HS-27A (cell line): ENCODE measurements around the gene CWF19L1.

Experiments
- DNase-seq: peaks from one replicate; pipeline ENCODE4 v3.0.0-alpha.2; 2012; ENCODE audit warnings: low read depth, missing footprints

The CWF19L1 gene

DNA sequence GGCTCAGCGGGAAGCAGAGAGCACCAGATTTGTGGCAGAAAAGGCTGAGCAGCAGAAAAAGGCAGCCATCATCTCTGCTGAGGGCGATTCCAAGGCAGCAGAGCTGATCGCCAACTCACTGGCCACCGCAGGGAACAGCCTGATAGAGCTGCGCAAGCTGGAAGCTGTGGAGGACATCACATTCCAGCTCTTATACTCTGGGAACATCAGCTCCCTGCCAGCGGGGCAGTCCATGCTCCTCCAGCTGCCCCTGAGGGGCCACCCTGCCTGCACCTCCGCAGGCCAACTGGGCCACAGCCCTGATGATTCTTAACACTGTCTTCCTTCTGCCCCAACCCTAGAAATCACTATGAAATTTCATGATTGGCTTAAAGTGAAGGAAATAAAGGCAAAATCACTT, 18.6 kb downstream of the CWF19L1 start:
- no peak for DNase-seq

DNA sequence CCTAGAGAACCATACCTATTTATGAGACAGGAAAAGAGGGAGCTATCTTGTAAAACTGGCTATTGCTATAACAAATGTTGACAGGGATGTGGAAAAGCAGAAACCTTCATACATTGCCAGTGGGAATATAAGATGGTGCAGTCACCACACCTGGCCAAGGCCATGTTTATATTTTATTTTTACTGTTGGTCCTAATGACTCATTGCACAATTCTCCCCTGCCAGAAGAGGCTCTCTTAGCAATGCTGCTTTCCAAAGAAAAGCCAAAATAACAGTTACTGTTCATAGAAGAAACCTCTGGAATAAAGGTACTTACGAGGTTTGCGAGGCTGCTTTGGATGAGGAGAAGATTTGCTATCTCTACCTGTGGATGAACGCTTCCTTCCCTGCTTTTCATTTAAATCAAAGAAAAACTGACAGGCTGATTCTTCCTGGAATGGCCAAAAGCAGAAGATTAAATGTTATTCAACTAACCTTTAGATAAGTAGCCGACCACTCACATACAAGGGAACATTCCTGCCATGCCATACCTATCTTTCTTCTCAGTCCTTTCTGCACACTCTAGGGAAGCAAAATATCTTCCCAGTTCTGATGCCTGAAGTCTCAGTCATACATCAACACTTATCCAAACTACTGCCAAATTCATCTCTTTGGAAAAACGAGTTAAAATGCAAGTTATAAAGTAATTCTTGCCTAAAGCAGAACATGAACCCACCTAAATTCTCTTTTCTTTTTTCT, 21.8 kb downstream of the CWF19L1 start:
- no peak for DNase-seq

DNA sequence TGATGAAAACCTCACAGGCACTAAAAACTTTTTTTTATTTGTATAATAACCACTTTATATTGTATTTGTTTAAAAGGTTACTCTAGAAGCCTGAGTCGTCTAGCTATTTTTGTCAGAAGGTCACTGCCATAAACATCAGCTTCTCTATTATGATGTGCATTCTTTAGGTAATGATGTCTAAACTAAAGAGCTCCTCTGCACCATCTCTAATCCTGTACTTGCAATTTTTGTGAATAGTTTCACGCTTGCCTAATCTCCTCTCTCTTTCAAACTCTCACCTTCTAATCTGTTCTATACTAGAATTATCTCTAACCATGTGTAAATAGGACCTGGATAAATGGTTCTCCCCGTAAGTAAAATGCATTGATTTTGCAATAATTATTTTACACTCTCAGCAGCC, 27.6 kb downstream of the CWF19L1 start:
- DNase-seq = no peak

DNA sequence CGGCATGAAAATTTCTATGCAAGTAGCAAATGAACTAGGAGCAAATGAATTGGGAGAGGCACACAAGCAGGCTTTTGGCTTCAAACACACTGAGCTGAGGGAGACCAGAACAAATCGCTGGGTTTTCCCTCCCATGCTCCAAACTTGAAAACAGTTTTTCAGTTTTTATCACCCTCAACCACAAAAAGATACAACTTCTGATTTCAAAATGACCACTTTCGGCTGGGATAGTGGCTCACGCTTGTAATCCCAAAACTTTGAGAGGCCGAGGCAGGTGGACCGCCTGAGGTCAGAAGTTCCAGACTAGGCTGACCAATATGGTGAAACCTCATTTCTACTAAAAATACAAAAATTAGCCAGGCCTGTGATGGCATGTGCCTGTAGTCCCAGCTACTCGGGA, 29.0 kb downstream of the CWF19L1 start:
- no peak for DNase-seq

DNA sequence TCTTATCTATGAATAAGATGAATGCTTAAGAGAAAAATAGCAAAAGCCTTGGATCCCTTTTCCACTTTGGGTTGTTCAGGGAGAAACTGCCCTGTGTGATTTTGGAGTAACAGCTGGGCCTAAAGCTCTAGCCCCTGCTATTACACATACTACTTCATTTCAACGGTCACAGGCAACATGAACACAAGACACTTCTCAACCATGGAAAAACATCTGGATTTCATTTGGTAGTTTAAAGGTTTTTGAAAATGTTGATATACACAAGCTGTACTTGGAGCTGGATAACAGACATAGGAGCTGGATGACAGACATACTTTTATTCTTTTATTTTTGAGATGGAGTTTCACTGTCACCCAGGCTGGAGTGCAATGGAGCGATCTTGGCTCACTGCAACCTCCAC, 35.3 kb downstream of the CWF19L1 start:
- no peak for DNase-seq

DNA sequence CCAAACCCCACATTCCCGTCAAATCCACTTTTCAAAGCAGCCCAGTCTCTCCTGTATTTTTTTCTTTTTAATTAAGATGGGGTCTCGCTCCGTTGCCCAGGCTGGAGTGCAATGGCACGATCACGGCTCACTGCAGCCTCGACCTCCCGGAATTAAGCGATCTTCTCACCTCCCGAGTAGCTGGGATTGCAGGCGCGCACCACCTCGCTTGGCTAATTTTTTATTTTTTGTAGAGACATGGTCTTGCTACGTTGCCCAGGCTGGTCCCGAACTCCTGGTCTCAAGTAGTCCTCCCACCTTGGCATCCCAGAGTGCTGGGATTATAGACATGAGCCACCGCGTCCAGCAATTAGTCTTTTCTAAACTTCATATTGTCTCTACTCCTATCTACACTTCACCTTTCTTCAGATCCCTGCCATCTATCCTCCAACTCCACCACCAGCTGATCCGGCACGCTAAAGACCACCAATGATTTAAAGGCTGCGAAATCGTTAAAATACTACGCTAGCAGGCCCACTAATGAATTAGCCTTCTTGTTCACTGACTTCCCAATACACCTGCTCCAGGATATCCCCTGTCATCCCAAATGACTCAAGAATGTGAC, 37.5 kb downstream of the CWF19L1 start:
- no peak for DNase-seq

DNA sequence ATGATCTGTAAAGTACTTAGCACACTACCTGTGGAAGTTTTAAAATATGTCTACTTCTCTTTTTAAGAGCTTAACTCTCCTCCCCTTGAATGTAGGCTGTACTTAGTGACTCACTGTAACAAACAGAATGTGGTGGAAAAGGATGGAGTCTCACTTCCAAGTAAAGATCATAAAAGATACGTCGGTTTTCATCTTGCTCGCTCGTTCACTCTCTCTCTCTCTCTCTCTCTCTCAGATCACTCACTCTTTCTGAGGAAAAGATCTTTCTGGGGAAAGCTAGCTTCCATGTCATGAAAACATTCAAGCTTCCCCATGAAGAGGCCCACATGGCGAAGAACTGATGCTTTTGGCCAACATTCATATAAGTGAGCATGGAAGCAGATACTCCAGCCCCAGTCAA, 43.6 kb downstream of the CWF19L1 start:
- no peak for DNase-seq

DNA sequence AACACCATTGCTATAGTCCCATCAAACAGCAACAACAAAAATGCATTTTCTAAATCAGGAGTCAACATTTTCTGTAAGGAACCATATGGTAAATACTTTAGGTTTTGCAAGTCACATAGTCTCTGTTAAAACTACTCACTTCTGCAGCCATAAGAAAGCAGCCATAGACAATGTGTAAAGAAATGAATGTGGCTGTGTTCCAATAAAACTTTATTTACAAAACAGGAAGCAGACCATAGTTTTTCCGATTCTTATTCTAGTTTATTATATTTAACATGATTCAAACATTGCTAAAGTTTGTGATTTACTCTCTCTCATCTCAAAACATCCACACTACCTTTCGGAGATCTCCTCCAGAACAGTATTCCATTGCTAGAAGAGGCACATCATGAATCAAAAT, 44.9 kb downstream of the CWF19L1 start:
- DNase-seq = no peak

DNA sequence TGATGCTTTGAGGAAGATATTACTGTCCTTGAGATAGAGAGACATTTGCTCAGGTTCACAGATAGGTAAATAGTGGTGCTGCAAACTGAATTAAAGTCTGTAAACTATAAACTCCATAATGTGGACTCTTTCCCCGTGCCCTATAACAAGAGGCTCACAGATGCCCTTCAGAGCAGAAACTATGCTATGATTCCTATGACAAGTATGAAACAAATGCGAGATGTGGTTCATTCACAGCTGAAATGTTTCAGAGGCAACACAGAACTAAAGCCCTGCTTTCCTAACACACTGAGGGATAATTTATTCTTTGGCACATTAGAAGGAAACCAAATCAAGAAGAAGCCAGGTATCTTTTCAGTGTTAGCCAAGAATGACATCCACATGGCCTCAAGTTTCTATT, 51.4 kb downstream of the CWF19L1 start:
- no peak for DNase-seq

DNA sequence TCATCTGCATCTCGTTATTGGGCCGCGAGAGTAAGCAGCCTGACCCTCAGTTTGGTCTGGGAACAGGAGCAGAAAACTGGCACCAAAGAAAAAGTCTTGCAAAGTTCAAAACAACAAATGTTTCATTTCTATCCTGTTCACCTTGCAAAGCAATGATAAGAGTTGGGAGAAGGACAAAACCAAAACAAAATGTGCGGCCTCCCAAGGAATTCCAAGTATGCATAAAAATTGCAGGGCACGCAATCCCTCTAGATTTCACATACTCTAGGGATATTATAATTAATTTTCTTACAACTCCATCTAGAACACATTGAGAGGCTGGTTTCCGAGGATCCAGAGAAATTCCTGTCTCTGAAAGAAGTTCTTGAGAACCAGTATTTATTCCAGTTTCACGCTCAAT, 58.1 kb downstream of the CWF19L1 start:
- no peak for DNase-seq

DNA sequence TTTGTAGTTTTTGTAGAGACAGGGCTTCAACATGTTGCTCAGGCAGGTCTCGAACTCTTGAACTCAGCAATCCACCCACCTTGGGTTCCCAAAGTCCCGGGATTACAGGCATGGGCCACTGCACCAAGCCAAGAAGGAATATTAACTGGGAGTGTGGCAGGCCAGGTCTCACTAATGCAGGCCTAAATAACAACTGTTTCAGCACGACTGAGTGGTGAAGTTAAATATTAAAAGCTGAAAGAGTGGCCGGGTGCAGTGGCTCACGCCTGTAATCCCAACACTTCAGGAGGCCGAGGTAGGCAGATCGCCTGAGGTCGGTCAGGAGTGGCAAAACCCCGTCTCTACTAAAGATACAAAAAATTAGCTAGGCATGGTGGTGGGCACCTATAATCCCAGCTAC, 59.2 kb downstream of the CWF19L1 start:
- no peak for DNase-seq

DNA sequence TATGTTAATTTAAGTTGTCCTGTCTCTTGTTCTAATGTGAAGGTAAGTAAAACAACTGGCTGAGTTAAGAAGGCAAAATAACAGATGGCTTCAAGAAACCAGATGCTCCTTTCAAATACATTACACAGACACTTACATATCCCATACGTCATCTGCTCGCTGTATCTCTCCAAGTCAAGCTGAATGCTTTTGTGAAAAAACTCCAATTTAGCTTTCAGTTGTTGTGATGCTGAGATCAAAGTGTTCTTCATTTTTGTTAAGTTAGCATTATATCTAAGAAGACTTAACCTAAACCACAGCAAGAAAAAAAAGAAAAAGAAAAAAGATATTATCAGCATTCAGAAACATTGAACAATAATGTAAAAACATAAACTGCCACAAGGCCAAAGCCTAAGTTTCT, 63.1 kb downstream of the CWF19L1 start:
- no peak for DNase-seq

DNA sequence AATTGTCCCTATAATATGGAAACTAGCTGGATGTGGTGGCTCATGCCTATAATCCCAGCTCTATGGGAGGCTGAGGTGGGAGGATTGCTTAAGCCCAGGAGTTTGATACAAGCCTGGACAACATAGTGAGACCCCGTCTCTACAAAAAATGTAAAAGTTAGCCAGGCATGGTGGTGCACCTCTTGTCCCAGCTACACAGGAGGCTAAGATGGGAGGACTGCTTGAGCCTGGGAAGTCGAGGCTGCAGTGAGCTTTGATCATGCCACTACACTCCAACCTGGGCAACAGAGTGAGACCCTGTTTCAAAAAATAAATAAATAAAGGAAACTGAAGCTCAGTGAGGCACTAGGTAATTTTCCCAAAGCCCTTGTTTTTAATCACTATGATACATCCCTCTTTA, 65.9 kb downstream of the CWF19L1 start:
- DNase-seq = no peak

DNA sequence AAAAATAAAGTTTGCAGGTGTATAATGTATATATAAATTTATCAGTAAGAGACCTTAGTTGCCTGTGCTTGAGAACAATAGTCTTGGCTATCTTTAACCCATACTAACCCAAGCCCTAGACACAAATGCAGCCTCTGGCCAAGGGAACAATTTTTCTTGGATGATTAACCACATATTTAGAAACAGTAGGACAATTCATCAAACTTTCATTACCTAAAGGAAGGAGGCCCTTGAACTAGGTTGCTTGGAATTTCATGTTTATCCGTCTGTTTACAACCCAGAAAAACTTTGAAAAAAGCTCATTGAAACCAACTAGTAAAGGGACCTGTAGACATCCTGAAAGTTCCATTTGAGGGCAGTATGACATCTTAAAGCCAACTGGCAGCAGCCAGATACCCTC, 72.7 kb downstream of the CWF19L1 start:
- no peak for DNase-seq

DNA sequence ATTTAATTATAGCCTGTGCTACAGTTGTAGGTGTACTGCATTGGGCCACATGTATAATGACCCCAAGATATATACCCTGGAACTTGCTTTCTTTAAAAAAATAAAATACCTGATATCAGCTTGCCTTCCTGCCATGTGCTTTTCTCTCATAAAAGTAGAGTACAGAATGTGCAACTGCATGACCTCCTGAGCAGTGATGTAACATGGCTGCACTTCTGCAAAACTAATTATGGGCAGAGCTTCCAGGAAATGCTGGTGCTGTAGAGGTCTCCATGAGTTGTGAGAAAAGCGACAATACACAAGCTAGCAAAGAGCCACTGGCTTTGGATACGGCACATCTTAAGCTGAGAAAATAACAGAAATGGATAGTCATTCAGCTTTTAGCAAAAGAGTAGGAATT, 75.1 kb downstream of the CWF19L1 start:
- DNase-seq = no peak

DNA sequence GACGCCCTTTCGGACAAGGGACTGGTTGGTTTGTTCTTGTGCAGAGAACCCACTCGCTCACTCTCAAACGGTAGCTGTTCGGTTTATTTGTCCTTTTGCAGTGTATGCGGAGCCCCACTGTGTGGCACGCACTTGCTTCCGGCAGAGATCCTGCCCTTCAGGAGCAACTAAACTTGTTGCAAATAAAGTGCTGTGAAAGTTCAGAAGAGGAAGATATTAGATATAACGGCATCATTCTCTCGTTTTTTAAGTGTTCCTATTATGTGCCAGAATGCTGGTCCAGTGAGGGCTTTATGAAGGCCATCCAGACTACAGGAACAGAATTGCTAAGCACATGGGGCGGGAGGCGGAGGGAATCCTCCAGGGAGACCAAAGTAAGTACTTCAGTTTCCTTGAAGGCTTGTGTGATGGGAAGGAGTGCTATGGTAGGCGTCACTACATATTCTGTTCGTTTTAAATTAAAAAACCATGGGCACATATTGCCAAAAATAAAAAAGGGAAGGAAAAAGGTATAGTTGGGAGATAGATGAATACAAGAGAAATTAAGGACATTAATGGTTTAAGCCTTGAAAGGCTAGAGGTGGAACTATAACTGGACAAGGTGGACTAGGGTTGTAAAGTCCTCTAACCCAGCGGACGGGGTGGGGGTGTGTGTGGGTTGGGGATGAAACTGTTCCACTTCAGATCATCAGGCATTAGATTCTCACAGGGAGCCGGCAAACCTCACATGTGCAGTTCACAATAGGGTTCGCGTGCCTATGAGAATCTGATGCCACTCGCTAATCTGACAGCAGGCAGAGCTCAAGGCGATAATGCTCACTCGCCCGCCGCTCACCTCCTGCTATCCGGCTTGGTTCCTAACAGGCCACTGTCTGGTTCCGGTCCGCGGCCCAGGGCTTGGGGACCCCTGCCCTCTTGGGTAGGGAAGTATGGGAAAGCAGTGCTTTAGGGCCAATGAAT, 80.9 kb downstream of the CWF19L1 start:
- DNase-seq = peak; percentile 41

DNA sequence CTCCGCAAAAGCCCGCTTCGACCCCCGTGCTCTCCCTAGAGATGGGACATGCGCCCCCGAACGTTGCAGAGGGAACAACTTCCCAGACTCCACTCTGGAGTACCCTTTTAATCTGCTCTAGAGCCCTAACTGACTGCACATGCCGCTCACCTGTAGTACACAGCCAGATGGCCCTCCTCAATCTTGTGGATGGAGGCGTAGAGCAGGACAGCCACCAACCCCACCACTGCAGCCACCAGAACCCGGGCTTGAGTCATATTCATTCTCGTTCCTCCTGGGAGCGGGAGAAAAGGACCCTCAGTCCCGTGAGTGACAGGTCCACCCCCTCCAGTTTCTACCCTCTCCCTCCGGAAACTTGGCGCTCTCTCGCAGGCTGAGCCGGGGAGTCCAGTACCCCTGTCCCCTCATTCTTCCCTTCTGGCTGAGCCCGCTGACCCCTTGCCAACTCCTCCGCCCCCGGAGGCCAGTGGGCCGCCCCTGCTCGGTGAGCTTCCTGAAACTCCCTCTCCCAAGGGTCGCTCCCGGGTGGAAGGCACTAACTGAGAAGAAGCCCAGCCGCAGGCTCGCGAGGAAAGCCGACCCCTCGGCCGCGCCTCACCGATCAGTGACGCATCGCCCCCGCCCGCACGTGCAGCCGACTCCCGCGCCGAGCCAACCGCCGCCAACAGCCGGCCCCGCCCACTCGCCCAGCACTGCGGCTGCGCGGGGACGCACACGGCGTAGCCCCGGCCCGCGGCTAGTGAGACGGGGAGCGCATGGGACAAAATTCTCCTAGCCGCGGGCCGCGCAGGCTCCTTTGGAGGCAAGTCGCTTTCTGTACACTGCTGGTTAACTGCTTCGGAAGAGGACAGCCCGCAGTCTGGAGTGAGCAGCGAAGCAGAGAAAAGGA, 81.8 kb downstream of the CWF19L1 start, which contains the start of gene ERLIN1:
Gene ERLIN1 (minus strand): TSS at position 666 of the 889 bp plus-strand sequence. CDS start 403 bp downstream, at position 263.
- DNase-seq = peak; percentile 31

DNA sequence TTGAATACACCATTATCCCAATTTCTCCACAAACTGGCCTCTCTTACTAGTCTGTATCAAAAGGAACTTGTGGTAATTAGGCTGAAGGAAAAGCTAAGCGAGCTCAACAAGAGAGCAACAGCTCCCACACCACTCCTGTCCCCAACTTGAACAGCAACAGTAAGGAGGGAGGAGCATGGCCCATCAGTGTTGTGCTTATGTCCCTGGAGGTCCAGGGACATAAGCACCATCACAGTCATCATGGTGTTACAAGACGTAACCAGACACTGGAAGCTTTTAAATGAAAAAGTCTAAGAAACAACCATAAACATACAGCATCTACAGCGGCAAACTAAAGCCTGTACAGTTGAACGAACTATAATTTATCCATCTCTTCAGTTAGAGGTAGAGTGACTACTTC, 82.6 kb downstream of the CWF19L1 start:
- no peak for DNase-seq

DNA sequence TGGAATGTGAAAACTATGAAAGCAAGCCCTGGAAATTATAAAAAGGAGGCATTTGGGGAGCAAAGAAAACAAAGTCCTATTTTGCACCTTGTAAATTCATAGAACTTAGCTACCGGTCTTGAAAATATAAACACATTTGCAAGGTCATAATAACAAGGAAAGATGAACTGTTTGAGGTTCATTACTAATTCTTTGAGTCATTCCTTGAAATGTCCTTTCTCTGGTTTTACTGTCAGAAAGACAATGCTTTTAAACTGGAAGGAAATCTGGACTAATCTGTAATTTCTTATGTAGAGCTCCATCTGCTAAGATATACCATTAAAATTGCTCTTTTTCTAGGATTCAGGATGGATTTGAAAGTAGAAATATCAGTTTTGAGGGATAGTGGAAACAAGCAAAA, 83.0 kb downstream of the CWF19L1 start:
- DNase-seq = no peak

DNA sequence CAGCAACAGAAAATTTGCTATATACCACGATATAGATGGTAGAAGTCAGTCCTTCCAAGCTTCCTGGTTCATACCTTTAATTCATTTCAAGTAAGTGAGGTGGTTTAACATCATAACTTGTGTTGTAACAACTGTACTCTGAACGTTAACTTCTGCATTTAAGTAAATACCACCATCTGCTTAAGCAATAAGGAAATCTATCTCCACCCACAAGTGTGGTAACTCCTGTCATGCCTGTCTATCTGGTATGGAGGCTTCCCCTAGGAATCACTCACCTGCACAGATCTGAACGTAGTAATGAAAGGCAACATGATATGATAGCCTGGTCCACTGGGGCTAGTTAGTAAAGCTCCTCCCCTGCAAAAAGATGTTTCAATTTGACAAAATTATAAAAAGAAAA, 84.0 kb downstream of the CWF19L1 start:
- DNase-seq = no peak

DNA sequence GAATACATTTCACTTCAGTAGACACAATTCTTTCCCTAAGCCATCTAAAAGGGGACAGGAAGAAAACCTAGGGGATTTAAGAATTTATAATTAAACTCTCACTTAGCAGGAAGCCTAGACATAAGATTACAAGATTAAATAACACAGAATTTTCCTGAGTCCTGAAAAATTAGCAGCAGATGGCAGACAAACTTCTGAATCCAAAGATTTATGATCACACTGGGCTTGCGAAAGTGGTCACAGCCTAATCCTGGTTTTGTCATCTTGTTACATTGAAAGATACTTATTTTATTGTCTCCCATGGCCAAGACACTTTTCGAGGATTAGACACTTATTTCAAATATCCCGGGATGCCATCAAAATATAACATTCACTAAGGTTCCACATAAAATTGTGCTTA, 84.5 kb downstream of the CWF19L1 start:
- no peak for DNase-seq
